Mucosa of gallbladder (tissue), 1 donor: Measurements from ENCODE around the gene CEMIP2. TPM values are rescaled to one million over a fixed set of nuclear protein-coding genes. Genes with fewer than 3 reads are reported as not detected.

Source experiments
- DNase-seq: peaks from one replicate; pipeline ENCODE4 v3.0.0-alpha.2; 2020; ENCODE audit warnings: low spot score
- total RNA-seq: library from RNA; stranded (reverse); gene quantifications from one replicate; pipeline ENCODE4 v1.2.1, GENCODE V29; 2021
- donor health status: DM: no; HTN: no; CAD: no.

Gene CEMIP2
- total RNA-seq, 1 donor from 2014 or later, result 103 TPM

- no peak for DNase-seq
These were observed 22.1 kb downstream of the CEMIP2 start for GRCh38 chr9:71746023-71746757.

DNA sequence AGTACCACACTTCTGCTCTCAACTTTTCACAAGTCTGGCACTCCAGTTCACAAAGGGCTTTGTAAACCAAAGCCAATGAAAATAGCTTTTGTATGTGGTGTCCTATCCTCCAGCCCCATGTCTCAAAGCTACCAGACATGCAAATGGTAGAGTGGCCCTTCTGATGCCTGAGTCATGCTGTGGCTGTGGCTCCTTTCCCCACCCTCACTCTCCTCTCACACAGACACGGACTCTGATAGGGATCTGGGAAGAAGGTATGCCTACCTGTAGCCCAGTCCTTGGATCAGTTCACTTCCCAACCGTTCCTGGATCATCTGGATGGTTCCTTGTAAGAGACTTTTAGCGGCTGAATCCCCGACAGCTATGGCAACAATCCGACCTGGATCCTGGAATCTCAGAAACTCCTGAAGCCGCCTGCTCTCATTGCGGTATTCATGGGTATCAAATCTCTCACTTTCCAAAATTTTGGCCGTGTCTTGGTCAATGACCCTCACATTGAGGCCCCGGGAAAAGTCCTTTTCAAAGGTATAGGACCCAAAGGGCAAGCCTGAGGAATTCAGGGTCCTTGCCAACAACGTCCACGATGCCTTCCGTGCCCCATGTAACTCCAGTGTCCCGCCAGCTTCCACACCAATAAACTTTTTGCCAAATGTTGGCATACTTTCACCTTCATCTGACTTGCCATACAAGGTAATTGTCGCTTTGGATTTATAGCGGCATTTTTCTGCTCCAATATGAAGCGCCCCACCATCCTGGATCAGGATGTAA, 23.4 kb downstream of the CEMIP2 start:
- no peak for DNase-seq

- no peak for DNase-seq
These were observed 24.4 kb downstream of the CEMIP2 start for GRCh38 chr9:71743882-71744281.

- no peak for DNase-seq
These were observed 25.1 kb downstream of the CEMIP2 start for GRCh38 chr9:71743217-71743705.

GRCh38 chr9:71742703-71743102, 25.6 kb downstream of the CEMIP2 start:
- DNase-seq, result no peak

- DNase-seq, result peak; percentile 40
These were observed 26.2 kb downstream of the CEMIP2 start for GRCh38 chr9:71741926-71742648.

- DNase-seq, result no peak
These were observed 28.1 kb downstream of the CEMIP2 start for GRCh38 chr9:71740199-71740598.

DNA sequence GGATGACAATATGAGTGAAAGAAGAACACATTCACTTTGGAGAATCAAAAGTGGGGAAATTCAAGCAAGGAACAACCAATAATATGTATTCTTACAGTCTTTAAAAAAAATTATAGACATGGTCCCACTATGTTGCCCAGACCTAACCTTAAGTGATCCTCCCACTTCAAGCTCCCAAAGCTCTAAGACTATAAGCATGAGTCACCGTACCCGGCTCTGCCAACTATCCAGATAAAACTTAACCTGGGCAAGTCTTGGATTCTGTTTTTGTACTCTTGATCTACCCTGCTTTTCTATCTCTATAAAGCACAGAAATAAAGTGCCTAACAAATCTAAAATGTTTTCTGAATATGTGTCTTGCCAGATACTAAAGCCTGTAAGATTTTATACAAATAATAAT, 30.9 kb downstream of the CEMIP2 start:
- peak; percentile 42 for DNase-seq

DNA sequence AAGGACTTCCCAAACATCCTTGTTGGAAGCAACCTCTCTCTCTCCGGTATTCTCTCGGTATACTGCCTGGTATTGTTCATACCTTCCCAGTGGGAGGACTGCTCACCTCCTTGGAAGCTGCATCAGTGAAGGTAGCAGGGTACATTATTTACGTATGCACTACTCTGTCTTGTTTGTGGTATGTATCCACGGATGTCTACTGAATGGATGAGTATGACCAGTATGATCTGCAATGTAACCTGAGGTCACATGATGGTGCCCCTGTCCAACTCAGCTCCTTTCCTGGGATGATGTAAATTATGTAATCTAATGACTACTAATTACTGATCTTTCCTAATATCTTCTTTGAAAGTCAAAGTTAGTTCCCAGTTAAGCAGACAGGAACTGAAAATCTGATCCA, 32.1 kb downstream of the CEMIP2 start:
- no peak for DNase-seq

DNA sequence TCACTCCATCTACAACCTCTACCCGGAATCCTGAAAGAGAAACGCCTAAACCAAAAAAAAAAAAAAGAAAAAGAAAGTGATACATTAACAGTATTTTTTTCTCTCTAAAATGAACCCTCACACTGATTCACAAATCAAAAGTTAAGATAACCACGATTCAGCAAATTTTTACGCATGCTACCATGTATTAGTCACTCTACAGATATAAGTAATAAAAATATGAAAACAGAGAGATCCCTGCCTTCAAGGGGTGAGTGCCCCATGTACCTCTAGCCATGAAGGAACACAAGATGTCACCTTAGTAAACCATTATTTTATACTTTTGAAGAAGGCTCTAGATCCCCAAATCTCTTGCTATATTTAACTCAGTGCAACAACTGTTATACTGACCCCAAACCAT, 33.4 kb downstream of the CEMIP2 start:
- no peak for DNase-seq

GRCh38 chr9:71733176-71733575, 35.1 kb downstream of the CEMIP2 start:
- no peak for DNase-seq

DNA sequence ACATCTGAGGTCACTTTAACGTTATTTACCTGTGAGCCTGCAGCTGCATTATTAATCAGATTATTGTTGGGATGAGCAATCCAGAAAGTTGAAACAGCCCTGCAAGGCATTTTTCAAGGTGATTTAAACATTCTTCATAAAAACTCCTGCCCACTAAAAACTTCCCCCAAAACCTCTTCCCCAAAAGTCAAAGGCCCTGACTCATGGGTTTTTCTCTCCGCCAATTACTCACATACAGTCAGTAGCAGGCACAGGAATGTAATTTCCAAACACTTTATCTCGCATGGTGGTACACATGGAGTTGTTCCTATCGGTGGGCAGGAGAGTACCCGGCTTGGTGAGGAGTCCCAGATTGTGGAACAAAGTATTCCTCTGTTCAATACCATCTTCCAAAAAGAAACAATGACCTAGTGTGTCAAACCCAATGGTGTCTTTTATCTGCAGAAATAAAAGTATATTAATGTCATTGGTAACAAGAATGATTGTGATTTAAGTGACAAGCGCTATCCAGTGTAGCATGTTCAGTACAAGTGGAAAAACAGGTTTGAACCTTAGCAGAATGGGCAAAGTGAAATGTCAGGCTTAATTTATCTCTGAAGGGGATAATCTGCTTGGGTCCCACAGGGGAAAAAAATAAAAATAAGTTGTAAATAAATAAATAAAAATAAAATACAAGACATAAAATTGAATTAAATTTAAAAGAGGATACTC, 38.3 kb downstream of the CEMIP2 start:
- DNase-seq, result no peak

DNA sequence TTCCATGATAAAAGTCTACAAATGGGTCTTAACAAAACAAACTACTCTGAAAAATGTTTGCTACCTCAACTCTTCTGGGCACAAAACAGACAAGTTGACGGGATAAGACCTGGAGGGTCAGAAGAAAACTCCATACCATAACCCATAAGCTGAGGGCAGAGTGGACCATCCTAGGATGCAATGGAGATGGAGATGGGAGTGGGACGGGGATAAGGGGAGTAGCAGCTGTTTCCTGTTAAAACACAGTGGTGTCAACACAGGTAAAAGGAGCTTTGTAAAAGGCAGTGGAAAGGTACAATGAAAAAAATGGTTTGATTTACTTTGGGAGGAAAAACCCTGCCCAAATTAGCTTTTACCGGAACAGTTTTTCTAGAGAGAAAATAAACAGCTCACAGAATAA, 41.6 kb downstream of the CEMIP2 start:
- DNase-seq, result no peak

- peak; percentile 32 for DNase-seq
These were observed 42.5 kb downstream of the CEMIP2 start for GRCh38 chr9:71725590-71726338.

DNA sequence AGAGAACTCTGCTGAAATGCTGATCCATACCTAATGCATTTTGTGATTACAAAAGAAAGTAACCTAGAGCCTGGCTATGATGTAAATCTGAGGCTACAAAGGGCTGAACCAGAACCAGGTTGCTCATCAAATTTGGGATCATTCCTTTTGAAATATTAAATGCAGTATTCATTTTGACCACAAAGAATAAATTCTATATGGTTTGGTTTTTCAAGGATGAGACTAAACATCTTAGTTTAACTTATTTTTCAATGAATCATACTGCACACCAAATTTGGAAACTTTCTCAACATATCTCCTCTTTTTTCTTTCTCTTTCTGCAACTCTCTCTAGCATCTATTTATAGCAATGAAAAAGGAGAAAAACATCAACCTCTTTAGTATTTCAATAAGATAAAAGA, 46.5 kb downstream of the CEMIP2 start:
- no peak for DNase-seq

GRCh38 chr9:71719562-71719961, 48.8 kb downstream of the CEMIP2 start:
- DNase-seq, result no peak

DNA sequence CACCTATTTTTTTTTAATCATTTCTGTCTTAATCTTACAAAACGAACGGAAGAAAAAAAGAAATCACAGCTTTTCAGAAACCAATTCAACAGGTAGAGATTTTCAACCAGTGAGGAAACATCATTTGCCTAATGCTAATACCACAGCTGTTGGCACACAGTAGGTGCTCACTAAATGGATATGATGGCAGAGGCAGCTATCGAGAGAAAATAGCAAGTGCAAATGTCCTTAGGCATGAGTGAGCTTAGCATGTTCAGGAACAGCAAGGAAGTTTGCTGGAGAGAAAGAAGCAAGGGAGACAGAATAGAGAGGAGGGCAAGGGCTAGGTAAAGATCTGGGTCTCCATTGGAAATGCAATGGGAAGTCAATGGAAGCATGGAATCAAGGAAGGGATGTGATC, 49.2 kb downstream of the CEMIP2 start:
- DNase-seq, result no peak

GRCh38 chr9:71716138-71716909, 52.0 kb downstream of the CEMIP2 start:
- DNase-seq, result no peak

- DNase-seq, result no peak
These were observed 57.5 kb downstream of the CEMIP2 start for GRCh38 chr9:71710856-71711255.

DNA sequence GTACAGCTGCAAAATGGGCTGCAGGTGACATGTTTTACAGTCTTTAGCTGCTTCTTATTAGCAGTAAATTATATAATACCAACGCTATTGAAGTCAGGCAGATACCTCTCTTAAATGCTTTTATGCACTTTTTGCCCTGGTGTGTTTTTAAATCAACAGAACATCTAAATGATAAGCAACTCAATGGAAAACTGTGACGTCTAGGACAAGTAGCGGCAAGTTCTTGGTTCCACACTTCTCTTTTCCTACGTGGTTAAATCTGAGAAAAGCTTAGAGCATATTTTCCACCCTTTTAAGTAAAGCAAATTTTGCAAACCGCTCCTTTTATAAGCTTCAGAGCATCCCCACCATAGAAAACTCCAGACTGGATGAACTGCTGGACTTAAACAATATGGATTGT, 58.1 kb downstream of the CEMIP2 start:
- DNase-seq, result no peak
